Peyer's patch (tissue), 4 donors: ENCODE results near the gene SGTB. TPM values are rescaled to one million over a fixed set of nuclear protein-coding genes. Genes with fewer than 3 reads are reported as not detected.
"Not testable (repeated sequence)": the region's sequence is repeated elsewhere in the genome, so short reads cannot be mapped to it uniquely, and the experiment has no call there.

Experiments
- DNase-seq, 3 donors: peaks; one replicate each; pipeline ENCODE4 v3.0.0-alpha.2; 2017 to 2019
- H3K27ac ChIP-seq, 4 donors: fragments of 200-600 bp; sonication (generic); one replicate each; pipeline ENCODE4 v1.5.1; 2016 to 2019
- H3K27me3 ChIP-seq, 2 donors: fragments of 200-600 bp; sonication (generic); one replicate each; pipeline ENCODE4 v1.5.1; 2019
- H3K36me3 ChIP-seq, 3 donors: fragments of 200-600 bp; sonication (generic); one replicate each; pipeline ENCODE4 v1.5.1; 2016 to 2019
- H3K4me1 ChIP-seq, 4 donors: fragments of 200-600 bp; sonication (generic); one replicate each; pipeline ENCODE4 v1.5.1; 2016 to 2019
- H3K4me3 ChIP-seq, 4 donors: fragments of 200-600 bp; sonication (generic); 1 replicate in 3 of 4; 2 replicates in 1 of 4; pipeline ENCODE4 v1.5.1; 2016 to 2019; ENCODE audit warnings: mild to moderate bottlenecking in 1 of 4
- H3K9me3 ChIP-seq, 4 donors: fragments of 200-600 bp; sonication (generic); one replicate each; pipeline ENCODE4 v1.5.1; 2016 to 2019; ENCODE audit warnings: mild to moderate bottlenecking in 1 of 4
- CTCF ChIP-seq, 6 experiments: fragments of 450-650 bp in 4 of 6; fragments of 200-600 bp in 2 of 6; sonication (generic) in 1 of 6; IDR thresholded peaks; one replicate each; pipeline ENCODE4 v1.5.1; 2017 to 2019; ENCODE audit warnings: antibody characterized with exemption in 6 of 6, mild to moderate bottlenecking in 3 of 6, moderate library complexity in 1 of 6
- POLR2A ChIP-seq, 2 donors: fragments of 450-650 bp; IDR thresholded peaks; one replicate each; pipeline ENCODE4 v1.5.1; 2017; ENCODE audit warnings: antibody characterized with exemption in 2 of 2, mild to moderate bottlenecking in 2 of 2, moderate library complexity in 2 of 2
- total RNA-seq, 4 donors: library from RNA; depleted of rRNA; stranded (reverse); fragments of >200 nt; gene quantifications; one replicate each; pipeline ENCODE4 v1.1.0, GENCODE V29; 2016

The SGTB gene
- total RNA-seq, 4 donors from 2014 or later = 1.9 to 16.5 (median 2.1) TPM

GRCh38 chr5:65699338-65699737 lies 22.6 kb downstream of the SGTB start:
- TF ChIP-seq POLR2A (IDR thresholded peaks at IDR 0.05) (no peak), CTCF (IDR thresholded peaks at IDR 0.05) (no peak)
- Histone ChIP-seq H3K4me3 (no peak overlapping the region), H3K9me3 (no peaks in the 10 kb centered on the region), H3K36me3 (no peaks in the 10 kb centered on the region), H3K27me3 (no peaks in the 10 kb centered on the region), H3K27ac (no peak overlapping the region), H3K4me1 (no peaks in the 10 kb centered on the region)
- no peak for DNase-seq

GRCh38 chr5:65696892-65697291 lies 25.0 kb downstream of the SGTB start:
- no peak for DNase-seq
- no peaks in the 10 kb centered on the region for H3K9me3 ChIP-seq
- TF ChIP-seq POLR2A (IDR thresholded peaks at IDR 0.05) (no peak), CTCF (IDR thresholded peaks at IDR 0.05) (no peak)
- no peak overlapping the region for H3K4me3 ChIP-seq
- H3K27ac ChIP-seq = no peak overlapping the region
- H3K4me1 ChIP-seq = no peaks in the 10 kb centered on the region
- no peaks in the 10 kb centered on the region for H3K36me3 ChIP-seq
- H3K27me3 ChIP-seq = no peaks in the 10 kb centered on the region

GRCh38 chr5:65695896-65696295 lies 26.0 kb downstream of the SGTB start:
- Histone ChIP-seq H3K36me3 (no peaks in the 10 kb centered on the region), H3K4me1 (no peaks in the 10 kb centered on the region), H3K4me3 (no peak overlapping the region), H3K27me3 (no peaks in the 10 kb centered on the region), H3K9me3 (no peaks in the 10 kb centered on the region), H3K27ac (no peak overlapping the region)
- DNase-seq = no peak
- no peak for TF ChIP-seq CTCF (IDR thresholded peaks at IDR 0.05)
- TF ChIP-seq POLR2A (IDR thresholded peaks at IDR 0.05) = no peak

GRCh38 chr5:65695162-65695755 lies 26.6 kb downstream of the SGTB start:
- no peak overlapping the region for H3K27ac ChIP-seq
- H3K4me3 ChIP-seq = no peak overlapping the region
- DNase-seq = no peak
- no peaks in the 10 kb centered on the region for H3K4me1 ChIP-seq
- no peaks in the 10 kb centered on the region for H3K27me3 ChIP-seq
- TF ChIP-seq CTCF (IDR thresholded peaks at IDR 0.05) (no peak), POLR2A (IDR thresholded peaks at IDR 0.05) (no peak)
- no peaks in the 10 kb centered on the region for H3K36me3 ChIP-seq
- no peaks in the 10 kb centered on the region for H3K9me3 ChIP-seq

GRCh38 chr5:65693121-65693520 lies 28.8 kb downstream of the SGTB start:
- Histone ChIP-seq H3K4me1 (no peaks in the 10 kb centered on the region), H3K4me3 (no peak overlapping the region), H3K27ac (no peak overlapping the region), H3K27me3 (no peaks in the 10 kb centered on the region), H3K9me3 (no peaks in the 10 kb centered on the region), H3K36me3 (no peaks in the 10 kb centered on the region)
- no peak for TF ChIP-seq POLR2A (IDR thresholded peaks at IDR 0.05)
- TF ChIP-seq CTCF (IDR thresholded peaks at IDR 0.05) = no peak
- no peak for DNase-seq

GRCh38 chr5:65682148-65682547 lies 39.8 kb downstream of the SGTB start:
- H3K27ac ChIP-seq = no peak overlapping the region
- H3K36me3 ChIP-seq = peaks cover 0 to 12% (median 0%) of the 10 kb centered on the region in 3 donors
- H3K9me3 ChIP-seq = no peaks in the 10 kb centered on the region
- H3K4me3 ChIP-seq = no peak overlapping the region
- no peaks in the 10 kb centered on the region for H3K27me3 ChIP-seq
- no peak for TF ChIP-seq POLR2A (IDR thresholded peaks at IDR 0.05)
- TF ChIP-seq CTCF (IDR thresholded peaks at IDR 0.05) = no peak
- DNase-seq = no peak
- H3K4me1 ChIP-seq = no peaks in the 10 kb centered on the region

GRCh38 chr5:65676056-65676455 lies 45.9 kb downstream of the SGTB start:
- H3K9me3 ChIP-seq, H3K27me3 ChIP-seq, DNase-seq, H3K4me3 ChIP-seq, H3K4me1 ChIP-seq, H3K27ac ChIP-seq: not testable (repeated sequence)
- H3K36me3 ChIP-seq = peaks cover 0 to 11% (median 0%) of the 10 kb centered on the region in 3 donors
